GM21528 (cell line): Measurements from ENCODE around the gene TMEM225B.
"Not testable (repeated sequence)": the region's sequence is repeated elsewhere in the genome, so short reads cannot be mapped to it uniquely, and the experiment has no call there.

Experiments used
- ATAC-seq: cut with Tn5 transposase; IDR thresholded peaks from one replicate; pipeline ENCODE4 v1.9.1; 2021; ENCODE audit warnings: mild to moderate bottlenecking, moderate library complexity; ENCODE audit not compliant: unreplicated experiment, low FRiP score

The TMEM225B gene

DNA sequence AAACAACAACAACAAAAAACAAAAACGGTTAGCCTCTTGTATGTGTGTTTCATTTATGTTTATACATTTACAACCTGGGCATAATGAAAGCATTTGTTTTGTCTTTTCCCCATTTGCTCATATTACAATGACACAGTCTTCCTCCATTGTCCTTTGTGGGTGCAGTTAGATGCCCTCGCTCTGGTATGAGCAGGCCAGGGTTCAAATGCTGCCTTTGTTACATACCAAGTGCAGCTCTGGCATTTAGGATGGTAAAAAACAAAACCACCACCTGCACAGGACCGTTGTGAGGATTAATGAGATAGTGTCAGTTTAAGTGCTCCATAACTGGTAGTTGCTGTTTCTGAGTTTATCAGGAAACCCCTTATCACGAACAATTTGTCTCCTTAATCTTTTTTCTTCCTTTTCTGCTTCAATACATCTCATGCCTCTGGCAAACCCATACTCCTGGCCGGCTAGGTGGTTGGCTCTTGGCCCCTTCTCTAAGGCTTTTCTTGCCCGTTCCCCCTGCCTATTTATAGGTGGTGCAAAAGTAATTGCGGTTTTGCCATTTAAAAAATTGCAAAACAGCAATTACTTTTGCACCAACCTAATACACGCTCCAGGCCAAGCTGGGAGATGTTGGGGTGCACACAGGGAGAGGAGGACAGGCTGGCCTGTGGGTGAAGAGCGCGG lies 18.6 kb upstream of the TMEM225B start:
- no peak for ATAC-seq

DNA sequence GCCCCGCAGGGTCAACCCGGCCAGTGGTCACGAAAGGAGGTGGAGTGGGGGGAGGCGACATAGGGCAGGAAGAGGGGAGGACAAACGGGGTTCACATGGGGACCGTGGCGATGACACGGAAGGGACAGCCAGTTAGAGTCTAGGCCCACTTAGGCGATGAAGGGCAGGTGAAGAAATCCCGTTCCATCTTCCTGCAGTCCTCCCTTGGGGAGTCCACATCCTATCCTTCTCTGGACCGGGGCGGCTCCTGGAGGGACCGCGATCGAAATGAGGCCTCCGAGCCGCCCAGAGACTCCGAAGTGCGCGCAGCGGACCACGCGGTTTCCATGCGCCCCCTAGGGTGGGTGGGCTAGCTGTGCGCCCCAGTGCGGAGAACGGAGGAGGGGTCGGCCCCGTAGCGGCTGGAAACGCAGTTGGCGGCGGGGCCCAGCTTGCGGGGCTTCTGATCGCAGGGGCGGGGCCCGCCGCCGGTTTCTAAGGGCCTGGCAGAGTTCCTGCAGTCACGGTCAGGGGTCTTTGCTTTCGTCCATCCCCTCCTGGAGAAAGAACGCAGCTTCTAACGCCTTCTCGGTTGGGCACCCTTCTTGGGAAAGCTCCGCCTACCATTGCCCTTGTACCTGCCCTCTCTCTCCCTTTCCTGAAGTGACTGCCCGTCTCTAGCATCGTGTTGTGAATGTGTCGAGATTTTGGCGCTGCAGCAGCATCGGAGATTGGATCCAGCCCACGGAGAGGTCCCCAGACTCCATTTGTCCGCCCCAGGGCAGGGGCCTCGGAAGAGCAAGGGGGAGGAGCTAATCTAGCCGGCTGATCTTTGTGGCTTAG lies 17.9 kb upstream of the TMEM225B start:
- ATAC-seq, result no peak

DNA sequence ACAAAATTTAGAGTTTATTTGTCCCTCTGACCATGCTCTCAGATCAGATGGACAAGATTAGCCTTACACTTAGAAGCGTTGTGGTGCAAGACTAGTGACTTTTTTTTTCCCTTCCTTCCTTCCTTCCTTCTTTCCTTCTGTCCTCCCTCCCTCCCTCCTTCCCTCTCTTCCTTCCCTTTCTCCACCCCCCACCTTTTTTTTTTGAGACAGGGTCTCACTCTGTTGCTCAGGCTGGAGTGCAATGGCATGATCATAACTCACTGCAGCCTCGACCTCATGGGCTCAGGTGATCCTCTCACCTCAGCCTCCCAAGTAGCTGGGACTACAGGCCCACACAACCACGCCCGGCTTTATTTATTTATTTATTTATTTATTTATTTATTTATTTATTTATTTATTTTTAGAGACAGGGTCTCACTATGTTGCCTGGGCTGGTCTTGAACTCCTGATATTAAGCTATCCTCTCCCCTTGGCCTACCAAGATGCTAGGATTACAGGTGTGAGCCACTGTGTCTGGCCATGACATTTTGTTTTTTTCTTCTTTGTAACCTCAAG lies 17.2 kb upstream of the TMEM225B start:
- not testable (repeated sequence) for ATAC-seq

DNA sequence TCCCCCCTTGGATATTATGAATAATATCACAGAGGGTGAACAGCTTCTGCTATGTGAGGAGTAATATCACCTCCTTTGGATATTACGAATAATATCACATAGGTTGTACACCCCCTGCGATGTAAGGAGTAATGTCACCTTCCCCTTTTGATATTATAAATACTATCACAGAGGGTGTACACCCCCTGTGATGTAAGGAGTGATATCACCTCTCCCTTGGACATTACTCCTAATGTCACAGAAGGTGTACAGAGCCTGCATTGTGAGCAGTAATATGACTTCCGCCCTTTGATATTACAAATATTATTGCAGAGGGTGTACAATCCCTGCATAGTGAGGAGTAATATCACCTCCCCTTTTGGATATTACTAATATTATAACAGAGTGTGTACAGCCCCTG lies 9.2 kb upstream of the TMEM225B start:
- no peak for ATAC-seq

DNA sequence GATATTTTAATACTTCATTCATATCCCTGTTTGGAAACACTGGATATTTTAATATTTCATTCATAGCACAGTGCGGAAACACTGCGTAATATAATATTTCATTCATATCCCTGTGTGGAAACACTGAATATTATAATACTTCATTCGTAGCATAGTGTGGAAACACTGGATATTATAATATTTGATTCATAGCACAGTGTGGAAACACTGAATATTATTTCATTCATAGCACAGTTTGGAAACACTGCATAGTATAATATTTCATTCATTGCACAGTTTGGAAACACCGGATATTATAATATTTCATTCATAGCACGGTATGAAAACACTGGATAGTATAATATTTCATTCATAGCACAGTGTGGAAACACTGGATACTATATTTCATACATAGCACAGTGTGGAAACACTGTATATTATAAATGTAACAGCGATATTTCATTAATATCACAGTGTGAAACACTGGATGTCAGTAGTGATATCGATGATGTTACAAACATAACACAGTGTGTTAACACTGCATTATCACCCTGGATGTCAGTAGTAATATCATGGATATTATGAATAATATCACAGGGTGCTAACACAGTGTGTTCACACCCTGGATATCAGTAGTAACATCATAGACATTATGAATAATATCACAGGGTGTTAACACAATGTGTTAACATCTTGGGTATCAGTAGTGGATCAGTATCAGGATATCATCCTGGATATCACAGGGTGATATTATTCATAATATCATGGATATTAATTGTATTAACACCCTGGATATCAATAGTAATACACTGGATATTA lies 2.9 kb upstream of the TMEM225B start:
- no peak for ATAC-seq

DNA sequence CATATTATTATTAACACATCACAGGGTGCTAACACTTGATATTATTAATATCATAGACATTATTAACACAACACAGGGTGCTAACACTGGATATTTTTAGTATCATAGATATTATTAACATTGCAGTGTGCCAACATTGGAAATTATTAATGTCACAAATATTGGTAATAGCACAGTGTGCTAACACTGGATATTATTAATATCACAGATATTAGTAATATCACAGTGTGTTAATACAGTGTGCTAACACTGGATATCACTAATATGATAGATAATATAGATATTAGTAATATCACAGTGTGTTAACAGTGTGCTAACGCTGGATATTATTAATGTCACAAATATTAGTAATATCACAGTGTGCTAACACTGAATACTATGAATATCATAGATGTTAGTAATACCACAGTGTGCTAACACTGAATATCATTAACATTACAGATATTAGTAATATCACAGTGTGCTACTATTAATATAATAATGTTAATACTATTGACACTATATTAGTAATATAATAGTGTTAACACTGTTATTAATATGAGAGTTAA lies 1.6 kb upstream of the TMEM225B start:
- no peak for ATAC-seq

DNA sequence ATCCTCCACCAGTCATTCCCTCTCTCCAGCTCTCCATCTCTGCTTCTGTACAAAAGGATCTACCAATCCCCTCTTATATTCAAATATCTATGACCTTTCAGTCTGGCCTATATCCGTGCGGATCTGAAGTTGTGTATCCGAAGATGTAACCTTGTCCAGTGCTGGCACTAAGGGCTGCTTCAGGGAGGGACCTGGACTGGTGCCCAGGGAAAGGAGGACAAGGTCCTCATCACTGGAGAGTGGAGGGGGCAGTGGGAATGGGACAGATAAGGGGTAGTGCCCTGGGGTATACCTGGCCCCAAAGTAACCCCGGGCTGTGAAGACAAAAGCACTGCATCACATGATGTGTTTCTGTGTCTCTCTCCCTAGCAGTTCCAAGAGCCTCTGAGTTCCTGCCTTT lies 1.8 kb downstream of the TMEM225B start:
- ATAC-seq, result no peak

DNA sequence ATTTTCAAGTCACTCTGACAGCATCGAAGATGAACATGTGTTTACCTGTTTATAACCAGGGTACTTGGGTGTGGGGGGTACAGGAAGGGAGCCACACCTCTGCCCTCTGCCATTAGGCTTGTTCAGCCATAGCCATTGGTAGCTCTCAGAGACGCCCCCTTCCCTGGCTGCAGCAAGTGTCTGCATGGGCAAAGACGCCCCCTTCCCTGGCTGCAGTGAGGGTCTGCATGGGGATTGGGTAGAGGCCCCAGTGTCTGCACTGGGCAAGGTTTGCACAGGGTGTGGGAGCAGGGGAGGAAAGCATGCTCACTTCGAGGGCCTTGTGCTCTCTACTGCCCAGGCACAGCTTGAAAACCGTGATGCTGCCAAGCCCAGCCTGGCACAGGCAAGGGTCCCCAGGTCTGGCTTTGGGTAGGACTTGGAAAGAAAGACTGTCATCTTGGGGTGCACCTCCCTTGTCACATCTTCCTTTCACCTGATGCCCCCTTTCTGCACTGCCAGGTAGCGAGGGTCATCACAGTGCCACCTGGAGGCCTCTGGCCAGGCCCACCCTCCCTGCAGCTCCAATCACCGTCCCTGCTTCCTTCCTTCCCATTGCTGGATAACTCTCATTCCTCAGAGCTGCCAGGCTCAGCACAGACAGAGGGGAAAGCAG lies 3.7 kb downstream of the TMEM225B start:
- ATAC-seq, result no peak

DNA sequence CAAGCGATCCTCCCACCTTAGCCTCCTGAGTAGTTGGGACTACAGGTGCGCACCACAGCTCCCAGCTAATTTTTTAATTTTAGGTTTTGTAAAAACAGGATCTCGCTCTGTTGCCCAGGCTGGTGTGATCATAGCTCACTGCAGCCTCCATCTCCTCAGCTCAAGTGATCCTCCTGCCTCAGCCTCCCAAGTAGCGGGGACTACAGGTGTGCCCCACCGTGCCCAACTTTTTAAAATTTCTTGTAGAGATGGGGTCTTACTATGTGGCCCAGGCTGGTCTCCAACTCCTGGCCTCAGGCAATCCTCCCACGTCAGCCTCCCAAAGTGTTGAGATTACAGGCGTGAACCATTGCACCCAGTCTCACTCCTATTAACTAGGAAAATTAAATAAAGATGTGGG lies 7.5 kb downstream of the TMEM225B start:
- ATAC-seq, result no peak

DNA sequence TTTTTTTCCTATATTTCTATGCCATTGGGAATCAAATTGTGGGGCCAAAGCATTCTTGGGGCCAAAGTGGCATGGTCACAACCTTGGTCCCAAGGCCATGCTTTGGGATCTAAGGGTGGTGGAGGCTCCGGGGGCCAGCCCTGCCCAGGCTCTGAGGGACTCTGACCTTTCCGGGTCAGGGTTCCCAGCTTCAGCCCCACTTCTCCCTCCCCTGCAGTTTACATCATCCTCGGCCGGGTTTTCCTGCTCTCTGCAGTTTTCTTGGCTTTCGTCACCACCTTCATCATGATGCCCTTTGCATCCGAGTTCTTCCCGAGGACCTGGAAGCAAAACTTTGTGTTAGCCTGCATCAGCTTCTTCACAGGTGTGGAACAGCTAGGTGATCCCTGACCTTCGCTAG lies 8.5 kb downstream of the TMEM225B start:
- ATAC-seq, result no peak

DNA sequence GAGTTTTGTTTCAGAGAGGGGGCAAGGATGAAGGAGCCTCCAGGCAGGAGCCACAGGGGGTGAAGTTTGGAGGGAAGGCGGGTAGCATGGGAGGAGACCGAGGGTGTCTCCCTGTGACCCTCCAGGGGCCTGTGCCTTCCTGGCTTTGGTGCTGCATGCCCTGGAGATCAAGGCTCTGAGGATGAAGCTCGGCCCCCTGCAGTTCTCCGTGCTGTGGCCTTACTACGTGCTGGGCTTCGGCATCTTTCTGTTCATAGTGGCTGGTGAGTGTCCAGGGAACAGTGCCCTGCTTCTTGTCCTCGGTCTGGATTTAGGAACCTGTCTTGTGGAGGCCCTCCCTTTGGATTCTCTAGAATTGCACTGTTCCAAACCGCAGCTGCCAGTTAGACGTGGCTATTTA lies 9.5 kb downstream of the TMEM225B start:
- no peak for ATAC-seq

DNA sequence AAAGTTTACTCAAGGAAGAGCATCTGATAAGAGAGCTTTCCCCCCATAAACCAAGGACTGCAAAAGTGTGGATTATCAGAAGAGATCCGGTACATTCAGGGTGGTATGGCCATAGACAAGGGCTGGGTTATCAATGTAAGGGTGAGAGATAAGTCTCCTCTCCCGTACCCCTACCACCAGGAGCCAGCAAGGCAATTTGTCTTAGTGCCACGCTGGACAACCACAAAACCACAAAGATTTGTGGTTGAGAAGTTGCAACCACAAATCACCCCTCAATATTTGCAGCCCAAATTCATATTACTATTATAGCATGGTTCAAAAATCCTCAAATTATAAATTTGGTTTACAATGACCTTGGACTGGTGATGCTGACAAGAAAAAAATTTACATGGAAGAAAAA lies 16.4 kb downstream of the TMEM225B start:
- ATAC-seq, result no peak

DNA sequence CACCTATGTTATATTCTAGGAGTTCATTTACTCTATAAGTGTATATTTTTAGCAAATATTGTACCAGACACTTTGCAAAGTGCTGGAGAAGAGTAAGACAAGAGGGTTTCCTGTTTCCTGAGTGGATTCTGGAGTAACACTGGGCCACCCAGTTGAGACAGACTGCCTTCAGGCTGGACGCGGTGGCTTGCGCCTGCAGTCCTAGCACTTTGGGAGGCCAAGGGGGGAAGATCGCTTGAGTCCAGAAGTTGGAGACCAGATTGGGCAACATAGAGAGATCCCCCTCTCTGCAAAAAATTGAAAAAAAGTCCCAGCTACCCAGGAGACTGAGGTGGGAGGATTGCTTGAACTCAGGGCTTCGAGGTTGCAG lies 17.9 kb downstream of the TMEM225B start:
- no peak for ATAC-seq

DNA sequence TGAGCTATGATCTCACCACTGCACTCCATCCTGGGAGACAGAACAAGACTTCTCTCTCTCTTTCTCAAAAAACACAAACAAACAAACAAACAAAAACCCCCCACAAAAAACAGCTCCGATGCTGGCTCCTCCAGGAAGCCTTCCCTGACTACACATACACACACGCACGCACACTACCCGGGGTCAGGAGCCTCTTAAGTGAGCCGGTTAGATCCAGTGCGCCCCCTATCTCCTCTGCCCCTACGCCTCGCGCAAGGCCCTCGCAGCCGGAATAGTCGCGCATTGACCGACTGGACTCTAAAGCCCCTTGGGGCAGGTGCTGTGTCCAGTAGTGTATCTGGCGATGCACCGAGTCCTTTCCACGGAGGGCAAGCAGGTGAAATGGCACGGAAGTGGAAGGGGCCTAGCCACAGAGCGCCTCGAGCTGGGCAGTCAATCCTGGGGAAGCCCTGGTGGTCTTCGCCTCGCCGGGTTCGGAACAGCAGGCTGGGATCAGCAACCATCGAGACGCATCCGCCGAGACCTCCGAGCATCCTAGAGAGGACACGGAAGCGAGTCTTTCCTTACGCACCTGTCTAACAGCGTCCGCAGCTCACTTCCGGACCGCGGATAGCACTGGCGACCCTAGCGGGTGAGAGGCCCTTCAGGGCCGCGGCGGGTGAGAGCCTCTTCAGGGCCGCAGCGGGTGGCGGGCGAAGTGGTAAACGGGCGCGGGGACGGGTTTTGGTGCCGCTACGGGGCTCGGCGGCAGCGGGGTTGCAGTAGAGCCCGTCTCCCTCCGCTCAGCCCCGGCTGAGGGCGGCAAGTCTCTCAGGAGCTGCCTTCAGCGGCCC lies 18.5 kb downstream of the TMEM225B start, which contains the start of gene ZSCAN25:
Gene ZSCAN25, plus strand, starts transcription at position 588 of the 833 bp plus-strand sequence. CDS start 2,661 bp downstream, outside the sequence.
- peak; percentile 92 for ATAC-seq

DNA sequence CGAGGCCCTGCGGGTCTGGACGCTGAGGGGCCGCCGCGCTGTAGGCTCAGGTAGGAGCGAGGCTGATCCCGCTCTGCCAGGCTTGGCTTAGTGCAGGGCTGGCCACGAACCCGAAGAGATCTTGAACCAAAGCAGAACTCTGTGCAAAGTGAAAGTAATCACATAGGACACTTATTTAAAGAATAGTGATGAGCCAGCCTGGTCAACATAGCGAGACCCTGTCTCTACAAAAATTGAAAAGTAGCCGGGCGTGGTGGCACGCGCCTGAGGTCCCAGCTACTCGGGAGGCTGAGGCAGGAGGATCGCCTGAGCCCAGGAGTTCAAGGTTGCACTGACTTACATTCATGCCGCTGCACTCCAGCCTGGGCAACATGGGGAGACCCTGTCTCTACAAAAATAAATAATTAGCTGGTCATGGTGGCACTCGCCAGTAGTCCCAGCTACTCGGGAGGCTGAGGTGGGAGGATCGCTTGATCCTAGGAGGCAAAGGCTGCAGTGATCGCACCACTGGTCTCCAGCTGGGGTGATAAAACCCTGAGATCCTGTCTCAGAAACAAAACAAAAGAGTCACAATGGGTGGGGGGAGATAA lies 19.2 kb downstream of the TMEM225B start:
- ATAC-seq, result peak; percentile 47

DNA sequence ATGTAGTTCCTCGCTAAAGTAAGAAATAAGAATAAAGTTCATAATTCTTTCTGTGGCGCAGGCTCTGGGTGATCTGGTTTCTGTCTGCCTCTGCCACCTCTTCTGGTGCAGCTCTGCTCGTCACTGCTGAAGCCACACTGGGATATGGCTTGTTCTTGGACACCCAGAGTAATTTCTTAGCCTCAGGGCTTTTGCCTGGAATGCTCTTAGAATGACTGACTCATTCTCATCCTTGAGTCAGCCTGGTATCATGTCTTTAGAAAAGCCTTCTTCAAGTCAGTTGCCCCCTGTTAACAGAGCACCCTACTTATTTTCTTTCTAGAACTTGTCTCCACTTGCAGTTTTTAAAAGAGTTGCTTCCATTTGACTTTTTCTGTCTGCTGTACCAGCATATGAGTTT lies 20.7 kb downstream of the TMEM225B start:
- no peak for ATAC-seq

DNA sequence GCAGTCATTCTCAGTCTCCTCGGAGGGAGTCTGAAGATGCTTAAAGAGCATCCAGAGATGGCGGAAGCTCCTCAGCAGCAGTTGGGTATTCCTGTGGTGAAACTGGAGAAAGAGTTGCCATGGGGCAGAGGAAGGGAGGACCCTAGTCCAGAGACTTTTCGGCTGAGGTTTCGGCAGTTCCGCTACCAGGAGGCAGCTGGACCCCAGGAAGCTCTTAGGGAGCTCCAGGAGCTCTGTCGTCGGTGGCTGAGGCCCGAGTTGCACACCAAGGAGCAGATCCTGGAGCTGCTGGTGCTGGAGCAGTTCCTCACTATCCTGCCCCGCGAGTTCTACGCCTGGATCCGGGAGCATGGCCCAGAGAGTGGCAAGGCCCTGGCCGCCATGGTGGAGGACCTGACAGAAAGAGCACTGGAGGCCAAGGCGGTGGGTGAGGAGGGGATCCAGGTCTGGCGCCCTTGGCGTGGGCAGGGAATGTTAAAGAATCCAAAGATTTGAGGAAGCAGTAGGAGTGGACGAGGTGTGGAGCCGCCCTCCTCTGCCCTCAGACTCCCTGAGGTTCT lies 21.6 kb downstream of the TMEM225B start:
- no peak for ATAC-seq

DNA sequence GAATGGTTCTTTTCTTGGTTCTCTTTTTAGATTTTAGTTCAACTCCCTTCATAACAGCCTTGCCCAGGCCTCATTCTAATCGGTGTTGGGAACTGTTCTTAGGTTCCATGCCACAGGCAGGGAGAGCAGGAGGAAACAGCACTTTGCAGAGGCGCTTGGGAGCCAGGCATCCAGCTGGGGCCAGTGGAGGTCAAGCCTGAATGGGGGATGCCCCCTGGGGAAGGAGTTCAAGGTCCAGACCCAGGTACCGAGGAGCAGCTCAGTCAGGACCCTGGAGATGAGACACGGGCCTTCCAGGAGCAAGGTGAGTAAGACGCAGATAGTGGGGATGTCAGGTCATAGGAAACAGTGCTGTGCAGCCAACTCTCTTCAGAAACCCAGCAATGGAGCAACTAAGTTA lies 23.2 kb downstream of the TMEM225B start:
- no peak for ATAC-seq

DNA sequence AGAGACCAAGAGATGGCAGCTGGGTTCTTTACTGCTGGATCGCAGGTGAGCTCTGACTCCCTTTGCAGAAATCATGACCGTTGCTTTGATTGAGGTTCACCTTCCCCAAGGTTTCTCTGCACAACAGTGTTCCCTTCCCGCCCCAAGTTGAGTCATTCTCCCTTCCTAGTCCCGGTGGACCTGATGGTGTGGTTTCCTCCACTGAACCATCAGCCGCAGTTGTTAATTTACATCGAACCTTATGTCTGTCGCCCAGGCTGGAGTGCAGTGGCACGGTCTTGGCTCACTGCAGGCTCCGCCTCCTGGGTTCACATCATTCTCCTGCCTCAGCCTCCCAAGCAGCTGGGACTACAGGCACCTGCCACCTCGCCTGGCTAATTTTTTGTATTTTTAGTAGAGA lies 24.5 kb downstream of the TMEM225B start:
- no peak for ATAC-seq
